Activated naive CD4-positive, alpha-beta T cell treated with anti-CD3 and anti-CD28 coated beads for 36 hours (primary cell): Measurements from ENCODE around the gene TPM3. TPM values are rescaled to one million over a fixed set of nuclear protein-coding genes. Genes with fewer than 3 reads are reported as not detected.

Experiments used
- CTCF ChIA-PET: fragments of 350-600 bp; sonication (Branson Sonifier 250); formaldehyde crosslinking; loops from one replicate; lab custom pipeline; 2021; ENCODE audit warnings: antibody characterized with exemption; lab: Charles Lee
- DNase-seq: peaks from one replicate; pipeline ENCODE4 v3.0.0-alpha.2; 2020
- H3K27ac Mint-ChIP-seq: one replicate; pipeline ENCODE4 v1.8.0; 2021; ENCODE audit warnings: mild to moderate bottlenecking, mixed read lengths
- H3K27me3 Mint-ChIP-seq: one replicate; pipeline ENCODE4 v1.8.0; 2021; ENCODE audit warnings: low read depth, mixed read lengths
- H3K36me3 Mint-ChIP-seq: one replicate; pipeline ENCODE4 v1.8.0; 2021; ENCODE audit warnings: low read depth, mixed read lengths
- H3K4me1 Mint-ChIP-seq: one replicate; pipeline ENCODE4 v1.8.0; 2021; ENCODE audit warnings: low read depth, mixed read lengths
- H3K4me3 Mint-ChIP-seq: one replicate; pipeline ENCODE4 v1.8.0; 2021; ENCODE audit warnings: mild to moderate bottlenecking, moderate library complexity, mixed read lengths
- H3K9me3 Mint-ChIP-seq: one replicate; pipeline ENCODE4 v1.8.0; 2021; ENCODE audit warnings: mixed read lengths
- intact Hi-C: fragments of 100-400 bp; cut with micrococcal nuclease; formaldehyde crosslinking; loops from one replicate; pipeline ENCODE4 v1.15.1; 2023
- total RNA-seq, 2 experiments: library from RNA; stranded (reverse); gene quantifications; one replicate each; pipeline ENCODE4 v1.2.3, GENCODE V29; 2021

The TPM3 gene
- total RNA-seq, 2 experiments from 2014 or later, result 587 to 611 TPM

DNA sequence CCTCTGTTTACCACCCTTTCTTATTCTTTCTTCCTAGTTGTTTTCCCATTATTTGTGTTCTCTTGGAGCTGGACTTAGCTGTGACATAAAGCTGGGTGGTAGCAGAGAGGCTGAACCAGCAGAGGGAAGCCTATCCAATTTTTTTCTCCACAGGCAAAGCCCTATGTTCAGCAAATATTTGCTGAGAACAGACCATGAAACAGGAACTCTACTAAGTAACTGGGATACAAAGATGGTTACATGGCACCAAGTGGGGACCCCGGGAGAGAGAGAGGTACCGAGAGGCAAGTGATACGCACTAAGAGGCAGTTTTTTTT is 7.6 kb upstream of the TPM3 start:
- DNase-seq, result no peak
- Mint-ChIP-seq H3K36me3 (no peaks in the 10 kb centered on the region), H3K27me3 (no peaks in the 10 kb centered on the region), H3K9me3 (no peaks in the 10 kb centered on the region), H3K4me3 (no peak overlapping the region), H3K27ac (no peak overlapping the region), H3K4me1 (no peaks in the 10 kb centered on the region)
- intact Hi-C loops, result loop anchor here (1.0 kb wide), 2 partner anchors 73 to 136 kb away; partner anchors contain the start of gene HAX1
- CTCF ChIA-PET, result interaction anchor here (0.6 to 2.3 kb wide), 27 partner anchors 9 to 368 kb away, joined by 3 to 30 read pairs (median 4); partner anchors contain the start of gene HAX1

DNA sequence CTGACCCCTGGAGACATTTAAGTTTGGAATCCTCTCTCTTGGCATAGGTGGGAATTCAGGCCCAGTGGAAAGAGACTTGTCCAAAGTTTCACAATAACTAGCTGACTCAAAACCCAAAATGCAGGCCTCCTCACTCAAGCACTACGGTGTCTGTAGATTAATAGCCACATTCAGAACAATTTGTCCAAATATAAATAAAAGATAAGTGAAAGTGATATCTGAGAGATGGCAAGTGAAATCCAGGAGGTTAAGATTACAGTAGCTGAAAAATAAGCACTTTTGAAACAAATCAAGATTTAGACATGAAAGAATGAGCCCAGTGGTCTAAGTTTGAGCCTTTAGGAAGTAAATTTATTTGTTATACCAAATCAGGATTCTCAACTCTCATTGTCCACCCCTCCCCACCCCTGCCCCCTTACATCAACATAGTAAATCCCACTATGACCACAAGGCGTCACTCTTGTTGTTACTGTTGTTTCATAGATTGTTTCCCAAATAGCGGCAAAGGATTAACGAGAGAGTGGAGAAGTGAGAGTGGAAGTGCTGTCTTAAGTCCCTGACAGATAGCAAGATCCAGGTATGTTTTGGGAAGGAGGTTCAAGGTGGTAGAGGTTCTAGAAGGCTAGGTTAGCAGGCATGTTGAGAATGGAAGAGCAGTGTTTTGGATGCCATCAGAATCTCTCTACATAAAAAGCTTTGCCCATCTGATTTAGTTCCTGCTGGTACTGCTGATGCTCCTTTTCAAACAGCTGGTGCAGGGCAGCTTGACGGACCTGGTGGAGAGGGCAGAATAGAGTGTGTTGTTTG is 7.1 kb upstream of the TPM3 start:
- Mint-ChIP-seq H3K4me3 (no peak overlapping the region), H3K4me1 (no peaks in the 10 kb centered on the region), H3K9me3 (no peaks in the 10 kb centered on the region), H3K36me3 (no peaks in the 10 kb centered on the region), H3K27ac (no peak overlapping the region), H3K27me3 (peaks cover 3% of the 10 kb centered on the region)
- DNase-seq, result peak; percentile 69
- intact Hi-C loops, result loop anchor here (1.0 kb wide), 2 partner anchors 73 to 136 kb away; partner anchors contain the start of gene HAX1
- CTCF ChIA-PET, result interaction anchor here (0.6 to 2.3 kb wide), 29 partner anchors 8 to 368 kb away, joined by 3 to 30 read pairs (median 3); partner anchors contain the start of gene HAX1

DNA sequence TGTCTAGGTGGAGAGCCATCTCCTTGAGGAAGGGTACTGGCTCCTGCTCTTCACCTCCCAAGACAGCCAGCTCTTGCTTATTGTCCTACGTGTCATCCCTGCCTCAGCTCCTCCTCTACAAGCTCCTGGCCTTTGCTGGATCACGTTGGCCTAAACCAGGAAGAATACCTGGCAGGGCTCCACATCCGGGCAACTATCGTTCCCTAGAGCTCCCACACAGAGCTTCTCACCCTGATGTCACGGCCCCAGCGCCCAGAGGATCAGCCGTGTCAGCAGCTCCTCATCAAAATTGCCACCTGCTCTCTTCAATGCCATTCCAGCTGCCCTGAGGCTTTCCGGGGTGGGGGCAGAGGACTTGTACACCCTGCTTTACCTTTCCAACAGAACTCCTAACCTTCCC is 1.9 kb upstream of the TPM3 start:
- peaks cover 4% of the 10 kb centered on the region for H3K4me1 Mint-ChIP-seq
- CTCF ChIA-PET, result interaction anchor here (0.5 kb wide), 1 partner anchor 230 kb away, joined by 4 read pairs; no protein-coding TSS in a partner anchor
- intact Hi-C loops, result no loop called here
- H3K36me3 Mint-ChIP-seq, result no peaks in the 10 kb centered on the region
- no peaks in the 10 kb centered on the region for H3K9me3 Mint-ChIP-seq
- no peak for DNase-seq
- no peak overlapping the region for H3K27ac Mint-ChIP-seq
- peaks cover 11% of the 10 kb centered on the region for H3K27me3 Mint-ChIP-seq
- H3K4me3 Mint-ChIP-seq, result no peak overlapping the region

DNA sequence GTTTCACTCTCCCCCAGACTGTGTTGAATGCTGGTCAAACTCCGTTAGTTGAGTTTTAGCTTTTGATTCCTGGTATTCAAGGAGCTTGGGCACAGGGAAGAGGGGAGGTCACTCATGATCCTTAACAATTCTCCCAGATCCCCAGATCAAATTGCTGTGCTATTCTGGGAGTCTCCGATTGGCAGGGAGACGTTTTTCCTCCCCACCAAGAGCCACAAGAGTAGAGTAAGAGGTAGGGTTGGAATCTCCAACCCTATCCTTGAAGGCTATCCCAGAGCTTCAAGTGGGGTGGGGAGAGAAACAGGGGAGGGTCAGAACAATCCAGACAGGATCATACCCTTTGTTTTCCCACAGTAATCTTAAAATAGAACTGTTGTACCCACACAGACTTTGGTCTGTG is 576 bp upstream of the TPM3 start:
- DNase-seq, result no peak
- Mint-ChIP-seq H3K9me3 (no peaks in the 10 kb centered on the region), H3K36me3 (no peaks in the 10 kb centered on the region), H3K27me3 (peaks cover 11% of the 10 kb centered on the region), H3K27ac (no peak overlapping the region), H3K4me1 (peaks cover 4% of the 10 kb centered on the region), H3K4me3 (no peak overlapping the region)
- intact Hi-C loops, result no loop called here
- CTCF ChIA-PET, result interaction anchor here (0.9 kb wide), 1 partner anchor 79 kb away, joined by 4 read pairs; no protein-coding TSS in a partner anchor

DNA sequence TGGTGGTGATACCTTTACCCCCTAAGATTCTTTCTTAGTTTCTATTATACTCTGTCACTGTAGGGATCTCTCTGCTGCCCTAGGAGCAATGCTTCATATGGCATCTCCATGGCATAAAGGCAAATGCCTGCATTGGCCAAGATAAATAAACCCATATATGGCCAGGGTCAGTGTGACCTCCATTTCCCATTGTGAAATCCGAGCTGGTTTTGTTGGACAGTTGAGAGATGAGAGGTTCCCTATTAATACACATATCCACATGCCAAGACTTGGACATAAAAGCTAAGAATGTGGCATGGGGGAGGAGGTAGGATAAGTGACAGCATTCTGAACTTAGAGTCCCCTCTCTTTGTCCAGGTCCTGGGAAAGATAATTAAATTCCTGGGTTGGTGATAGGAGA is 1.4 kb downstream of the TPM3 start:
- intact Hi-C loops, result no loop called here
- CTCF ChIA-PET, result interaction anchor here (2.0 to 2.5 kb wide), 2 partner anchors 9 to 82 kb away, joined by 5 to 7 read pairs; partner anchors contain the start of gene HAX1
- peaks cover 9% of the 10 kb centered on the region for H3K4me1 Mint-ChIP-seq

DNA sequence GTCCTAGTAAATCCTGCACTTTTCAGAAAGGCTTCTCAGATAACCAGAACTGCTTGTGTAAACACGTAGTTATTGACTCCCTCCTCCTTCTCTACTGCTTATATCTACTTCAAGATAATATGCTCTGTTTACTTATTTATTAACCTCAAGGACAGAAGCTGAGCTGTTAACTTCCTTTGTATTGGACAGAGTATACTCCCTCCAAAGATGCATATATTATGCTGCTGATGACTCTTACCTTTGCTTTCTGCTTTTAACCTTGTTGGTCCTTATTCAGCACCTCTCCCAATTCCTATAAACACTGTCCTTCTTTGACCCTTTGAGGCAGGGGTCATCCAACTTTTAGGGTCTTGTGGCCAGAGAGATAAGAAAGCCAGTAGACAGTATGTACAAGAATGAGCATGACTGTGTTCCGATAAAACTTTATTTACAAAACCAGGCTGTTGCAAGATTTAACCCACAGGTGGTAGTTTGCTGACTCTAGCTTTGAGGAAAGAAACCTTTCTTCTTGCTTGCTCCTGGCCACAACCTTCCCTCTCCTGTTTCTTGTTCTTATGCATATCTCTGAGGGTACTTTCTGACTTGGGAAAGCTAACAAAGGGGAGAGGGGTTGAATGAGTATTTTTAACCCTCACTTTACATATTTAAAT is 4.9 kb downstream of the TPM3 start:
- CTCF ChIA-PET, result interaction anchor here (0.8 kb wide), 1 partner anchor 84 kb away, joined by 3 read pairs; no protein-coding TSS in a partner anchor
- H3K4me1 Mint-ChIP-seq, result peaks cover 7% of the 10 kb centered on the region
- intact Hi-C loops, result loop anchor here (1.0 to 5.0 kb wide), 5 partner anchors 85 to 360 kb away; partner anchors contain the start of gene HAX1
- H3K36me3 Mint-ChIP-seq, result peaks cover 7% of the 10 kb centered on the region
- DNase-seq, result no peak
- H3K27ac Mint-ChIP-seq, result no peak overlapping the region
- H3K4me3 Mint-ChIP-seq, result no peak overlapping the region
- no peaks in the 10 kb centered on the region for H3K9me3 Mint-ChIP-seq
- H3K27me3 Mint-ChIP-seq, result peaks cover 3% of the 10 kb centered on the region

More for the DNA sequence above, 1.4 kb downstream of the TPM3 start:
- Mint-ChIP-seq H3K36me3 (no peaks in the 10 kb centered on the region), H3K27ac (no peak overlapping the region), H3K4me3 (no peak overlapping the region), H3K9me3 (no peaks in the 10 kb centered on the region), H3K27me3 (peaks cover 11% of the 10 kb centered on the region)
- DNase-seq, result no peak

DNA sequence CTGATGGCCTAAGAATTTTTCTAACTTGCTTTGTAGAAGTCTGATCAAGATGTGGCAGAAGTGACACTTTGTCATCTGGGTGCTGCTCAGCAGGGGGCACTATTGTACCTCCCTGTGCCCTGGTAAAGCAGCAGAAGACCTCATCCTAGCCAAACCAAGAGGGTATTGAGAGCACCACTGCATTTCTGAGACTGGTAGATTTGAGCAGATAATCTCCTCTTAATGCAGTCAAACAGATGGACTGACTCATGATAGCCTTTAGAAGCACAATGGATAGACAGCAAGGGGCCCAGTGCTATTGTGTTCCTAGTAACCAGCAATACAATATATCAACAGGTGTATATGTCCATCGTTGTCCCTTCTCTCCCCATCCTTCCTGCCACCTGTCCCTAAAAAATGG is 5.7 kb downstream of the TPM3 start:
- CTCF ChIA-PET, result no interaction called here
- intact Hi-C loops, result loop anchor here (1.0 to 5.0 kb wide), 5 partner anchors 86 to 361 kb away; partner anchors contain the start of gene HAX1
- Mint-ChIP-seq H3K27me3 (peaks cover 1% of the 10 kb centered on the region), H3K36me3 (peaks cover 15% of the 10 kb centered on the region), H3K4me1 (peaks cover 10% of the 10 kb centered on the region), H3K27ac (no peak overlapping the region), H3K4me3 (no peak overlapping the region), H3K9me3 (no peaks in the 10 kb centered on the region)
- peak; percentile 90 for DNase-seq

DNA sequence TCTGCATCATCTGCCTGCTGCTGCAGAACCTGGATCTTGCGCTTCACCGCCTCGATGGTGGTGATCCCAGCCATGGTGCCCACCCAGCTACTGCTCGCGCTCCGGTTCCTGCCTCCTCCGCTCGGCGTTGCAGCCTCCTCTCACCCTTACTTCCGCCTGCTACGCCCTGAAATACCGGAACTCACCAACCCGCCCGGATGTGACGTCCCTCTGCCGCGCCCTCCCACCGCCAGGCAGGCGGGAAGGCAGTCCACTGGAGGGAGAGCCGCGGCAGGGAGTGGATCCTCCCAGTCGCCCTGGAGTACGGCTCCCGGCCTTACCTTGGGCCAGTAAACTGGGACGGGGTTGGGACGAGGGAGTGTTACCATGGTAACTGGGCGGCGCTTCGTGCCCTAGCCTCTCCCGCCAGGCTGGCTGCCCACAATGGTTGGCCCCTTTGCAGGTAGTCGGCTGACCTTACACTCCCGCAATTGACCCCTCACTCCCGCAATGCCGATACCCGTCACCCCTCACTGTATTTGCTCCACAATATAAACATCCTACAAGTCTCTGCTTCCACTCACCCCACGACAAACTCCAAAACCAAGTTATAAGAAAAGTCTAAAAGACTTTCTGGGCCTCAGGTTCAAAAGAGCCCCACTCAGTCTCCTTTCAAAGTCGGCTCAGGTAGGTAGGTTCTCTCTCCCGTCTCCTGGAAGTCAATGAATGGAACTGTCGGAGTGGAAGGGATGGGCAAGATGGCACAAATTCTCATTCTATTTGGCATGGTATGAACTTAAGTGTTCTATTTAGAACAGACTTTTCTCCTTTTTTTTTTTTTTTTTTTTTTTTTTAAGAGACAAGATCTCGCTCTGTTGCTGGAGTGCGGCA is 8.6 kb downstream of the TPM3 start:
- intact Hi-C loops, result loop anchor here (2.0 to 5.0 kb wide), 4 partner anchors 36 to 374 kb away; partner anchors contain the start of gene UBE2Q1
- H3K4me1 Mint-ChIP-seq, result peaks cover 38% of the 10 kb centered on the region
- peak; percentile 98 for DNase-seq
- no peaks in the 10 kb centered on the region for H3K27me3 Mint-ChIP-seq
- peaks cover 35% of the 10 kb centered on the region for H3K36me3 Mint-ChIP-seq
- no peaks in the 10 kb centered on the region for H3K9me3 Mint-ChIP-seq
- peak overlapping the region; percentile 99 for H3K27ac Mint-ChIP-seq
- H3K4me3 Mint-ChIP-seq, result peak overlapping the region; percentile 100
- CTCF ChIA-PET, result interaction anchor here (1.1 to 1.6 kb wide), 3 partner anchors 14 to 27 kb away, joined by 4 to 6 read pairs (median 5); no protein-coding TSS in a partner anchor

DNA sequence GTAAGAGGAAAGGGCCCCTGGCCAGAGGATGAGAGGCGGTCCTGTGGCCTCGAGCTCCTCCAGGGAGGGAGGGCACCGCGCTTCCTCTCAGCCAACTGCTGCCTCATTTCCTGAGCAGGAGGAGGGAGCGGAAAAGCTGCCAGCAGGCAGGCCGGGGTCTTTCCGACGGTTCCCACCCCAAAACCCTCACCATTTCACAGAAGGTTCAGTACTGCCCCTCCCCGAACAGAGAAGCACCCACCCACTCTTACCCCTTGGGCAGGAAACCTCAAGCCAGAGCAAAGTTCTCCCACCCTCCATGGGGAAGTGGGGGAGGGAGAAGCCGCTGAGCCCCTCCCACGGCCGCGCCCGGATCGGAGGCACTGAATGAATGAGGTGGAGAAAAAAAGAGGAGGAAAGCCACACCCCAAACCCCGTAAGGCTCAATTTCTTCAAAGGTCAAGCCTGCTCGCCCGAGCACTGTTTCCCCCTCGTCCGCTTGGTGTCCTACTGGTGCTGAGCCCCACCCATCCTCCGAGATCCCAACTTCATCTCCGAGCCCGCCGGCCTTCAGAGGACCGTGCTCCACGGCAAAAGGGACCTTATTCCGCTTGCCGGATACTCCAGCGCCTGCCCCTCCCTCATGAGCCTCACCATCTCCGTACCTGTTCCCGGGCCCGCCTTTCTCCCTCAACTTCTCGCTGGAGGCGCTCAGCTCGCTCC is 9.4 kb downstream of the TPM3 start:
- Mint-ChIP-seq H3K27me3 (no peaks in the 10 kb centered on the region), H3K9me3 (no peaks in the 10 kb centered on the region), H3K36me3 (peaks cover 38% of the 10 kb centered on the region), H3K4me1 (peaks cover 46% of the 10 kb centered on the region), H3K4me3 (peak overlapping the region; percentile 100), H3K27ac (peak overlapping the region; percentile 99)
- intact Hi-C loops, result loop anchor here (1.0 to 5.0 kb wide), 10 partner anchors 11 to 511 kb away; partner anchors contain the start of genes HAX1, RPS27, UBAP2L and UBE2Q1
- peak; percentile 89 for DNase-seq
- CTCF ChIA-PET, result interaction anchor here (0.5 to 1.6 kb wide), 4 partner anchors 15 to 153 kb away, joined by 3 to 6 read pairs (median 4); no protein-coding TSS in a partner anchor

DNA sequence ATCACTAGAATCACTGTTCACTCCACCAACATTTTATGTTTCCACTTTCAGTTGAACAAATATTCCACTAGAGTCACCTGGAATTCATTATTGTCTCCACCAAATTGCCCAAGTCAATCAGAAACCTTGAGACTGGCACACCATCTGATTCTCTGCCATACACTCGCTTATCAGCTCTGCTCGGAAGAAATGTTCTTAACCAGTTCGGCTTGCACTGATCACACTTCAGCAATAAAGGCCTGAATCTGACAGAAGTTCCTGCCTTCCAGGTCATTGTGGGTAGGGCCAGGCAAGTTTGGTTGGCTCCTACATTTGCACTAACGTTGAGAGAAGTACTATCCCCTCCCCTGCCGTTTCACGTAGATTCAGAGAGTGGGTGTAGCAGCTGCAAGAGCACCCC is 10.0 kb downstream of the TPM3 start:
- Mint-ChIP-seq H3K27me3 (no peaks in the 10 kb centered on the region), H3K9me3 (no peaks in the 10 kb centered on the region), H3K36me3 (peaks cover 44% of the 10 kb centered on the region), H3K4me3 (peak overlapping the region; percentile 100), H3K4me1 (peaks cover 52% of the 10 kb centered on the region), H3K27ac (peak overlapping the region; percentile 99)
- no peak for DNase-seq
- intact Hi-C loops, result loop anchor here (1.0 to 5.0 kb wide), 10 partner anchors 11 to 511 kb away; partner anchors contain the start of genes HAX1, RPS27, UBAP2L and UBE2Q1
- CTCF ChIA-PET, result interaction anchor here (0.5 to 1.8 kb wide), 5 partner anchors 16 to 154 kb away, joined by 3 to 6 read pairs (median 4); no protein-coding TSS in a partner anchor
